ENCODE results near the gene MIPOL1. TPM values are rescaled to one million over a fixed set of nuclear protein-coding genes. Genes with fewer than 3 reads are reported as not detected.

Gene MIPOL1
- total and polyA plus RNA-seq, 2 donors (not counting 3 experiments of a cell fraction or from before 2014, with no cell fraction given) = 3.4 to 33.5 TPM

DNA sequence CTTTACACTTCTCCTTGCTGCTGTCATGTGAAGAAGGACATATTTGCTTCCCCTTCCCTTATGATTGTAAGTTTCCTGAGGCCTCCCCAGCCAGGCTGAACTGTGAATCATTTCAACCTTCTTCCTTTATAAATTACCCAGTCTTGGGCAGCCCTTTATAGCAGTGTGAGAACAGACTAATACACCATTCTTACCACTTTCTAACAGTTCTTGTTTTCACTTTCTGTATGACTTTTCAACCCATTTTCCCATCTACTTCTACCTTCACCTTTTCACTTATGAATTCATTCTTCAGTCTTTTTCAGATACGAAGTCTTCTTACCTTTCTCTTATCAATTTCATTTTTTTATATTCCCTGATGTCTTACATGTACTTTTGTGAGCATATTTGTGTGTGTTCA, 342.3 kb downstream of the MIPOL1 start:
- H2AFZ ChIP-seq (ENCODE audit: low read depth, low read length) = no peak overlapping the region
- no peaks in the 10 kb centered on the region for H3K9me3 ChIP-seq (replicated peaks; ENCODE audit: control insufficient read depth, insufficient read depth, low read length)
- DNase-seq (ENCODE audit: low read depth, low spot score) = no peak
- no peaks in the 10 kb centered on the region for H3K27me3 ChIP-seq (ENCODE audit: control insufficient read depth in 2 of 2, insufficient read depth in 2 of 2, low read length in 2 of 2)
- TF ChIP-seq POLR2AphosphoS5 (IDR thresholded peaks at IDR 0.05; ENCODE audit: insufficient read depth, low read depth, low read length) (no peak), EZH2 (IDR thresholded peaks at IDR 0.05; ENCODE audit: borderline replicate concordance, low read depth, low read length, severe bottlenecking) (no peak), POLR2A (IDR thresholded peaks at IDR 0.05; ENCODE audit: low read depth, low read length) (no peak)
- TF ChIP-seq, protein P1, sequence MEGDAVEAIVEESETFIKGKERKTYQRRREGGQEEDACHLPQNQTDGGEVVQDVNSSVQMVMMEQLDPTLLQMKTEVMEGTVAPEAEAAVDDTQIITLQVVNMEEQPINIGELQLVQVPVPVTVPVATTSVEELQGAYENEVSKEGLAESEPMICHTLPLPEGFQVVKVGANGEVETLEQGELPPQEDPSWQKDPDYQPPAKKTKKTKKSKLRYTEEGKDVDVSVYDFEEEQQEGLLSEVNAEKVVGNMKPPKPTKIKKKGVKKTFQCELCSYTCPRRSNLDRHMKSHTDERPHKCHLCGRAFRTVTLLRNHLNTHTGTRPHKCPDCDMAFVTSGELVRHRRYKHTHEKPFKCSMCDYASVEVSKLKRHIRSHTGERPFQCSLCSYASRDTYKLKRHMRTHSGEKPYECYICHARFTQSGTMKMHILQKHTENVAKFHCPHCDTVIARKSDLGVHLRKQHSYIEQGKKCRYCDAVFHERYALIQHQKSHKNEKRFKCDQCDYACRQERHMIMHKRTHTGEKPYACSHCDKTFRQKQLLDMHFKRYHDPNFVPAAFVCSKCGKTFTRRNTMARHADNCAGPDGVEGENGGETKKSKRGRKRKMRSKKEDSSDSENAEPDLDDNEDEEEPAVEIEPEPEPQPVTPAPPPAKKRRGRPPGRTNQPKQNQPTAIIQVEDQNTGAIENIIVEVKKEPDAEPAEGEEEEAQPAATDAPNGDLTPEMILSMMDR (IDR thresholded peaks at IDR 0.05; ENCODE audit: extremely low read depth in 1 of 2, insufficient read depth in 1 of 2, low read depth in 1 of 2, low read length in 2 of 2) = no peak
- H3K79me2 ChIP-seq (ENCODE audit: control insufficient read depth, insufficient read depth, low read length) = no peaks in the 10 kb centered on the region
- no peaks in the 10 kb centered on the region for H3K4me1 ChIP-seq (ENCODE audit: control insufficient read depth, extremely low read depth, insufficient read depth, low read length)
- no peak for FAIRE-seq
- no peaks in the 10 kb centered on the region for H4K20me1 ChIP-seq (replicated peaks; ENCODE audit: control insufficient read depth, extremely low read depth, insufficient read depth, low read length)
- no TSS peak for BruUV-seq (replicated peaks)
- POLR2A ChIA-PET = no interaction called here
- CTCF ChIA-PET = no interaction called here
- H3K9me1 ChIP-seq (replicated peaks; ENCODE audit: control insufficient read depth, extremely low read depth, insufficient read depth, low read length) = no peaks in the 10 kb centered on the region
- H3K27ac ChIP-seq (ENCODE audit: insufficient read depth, low read depth, low read length) = no peak overlapping the region
- H3K36me3 ChIP-seq (ENCODE audit: control insufficient read depth in 2 of 2, extremely low read depth in 1 of 2, insufficient read depth in 2 of 2, low read length in 2 of 2) = no peaks in the 10 kb centered on the region
- intact Hi-C loops (cut with micrococcal nuclease) (no loop called here), dilution Hi-C loops (cut with MboI; ENCODE audit: extremely low pct_ligation_motif_present, low sequenced_read_pairs) (no loop called here)
- H3K4me2 ChIP-seq (ENCODE audit: insufficient read depth, low read length) = no peak overlapping the region
- H3K4me3 ChIP-seq (replicated peaks in 1 of 3; ENCODE audit: insufficient read depth in 1 of 3, low read depth in 1 of 3, low read length in 3 of 3) = no peak overlapping the region
- no peak overlapping the region for H3K9ac ChIP-seq (replicated peaks; ENCODE audit: extremely low read depth, insufficient read depth, low read length)

DNA sequence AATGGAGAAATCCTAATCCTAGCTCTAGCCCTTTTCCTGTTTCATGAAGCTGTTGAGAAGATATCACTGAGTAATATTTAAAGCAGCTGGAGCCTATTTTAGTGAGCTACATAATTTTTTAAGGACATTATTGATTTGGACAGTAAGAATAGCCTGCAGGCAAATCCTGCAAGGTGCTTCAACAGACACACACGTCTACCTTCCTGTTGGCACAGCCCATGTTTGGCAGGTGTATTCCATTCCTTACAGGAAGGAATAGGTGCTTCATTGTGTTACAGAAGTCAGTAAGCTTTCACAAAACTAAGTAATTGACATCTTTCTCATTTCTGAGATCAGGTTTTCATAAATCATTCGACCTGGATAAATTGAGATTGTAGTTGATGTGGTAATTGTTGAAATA, 346.7 kb downstream of the MIPOL1 start:
- Histone ChIP-seq H4K20me1 (replicated peaks; ENCODE audit: control insufficient read depth, extremely low read depth, insufficient read depth, low read length) (no peaks in the 10 kb centered on the region), H3K9me3 (replicated peaks; ENCODE audit: control insufficient read depth, insufficient read depth, low read length) (no peaks in the 10 kb centered on the region), H3K27ac (ENCODE audit: insufficient read depth, low read depth, low read length) (no peak overlapping the region), H3K4me2 (ENCODE audit: insufficient read depth, low read length) (no peak overlapping the region), H3K4me1 (ENCODE audit: control insufficient read depth, extremely low read depth, insufficient read depth, low read length) (peaks cover 4% of the 10 kb centered on the region), H3K9ac (replicated peaks; ENCODE audit: extremely low read depth, insufficient read depth, low read length) (no peak overlapping the region), H3K4me3 (replicated peaks in 1 of 3; ENCODE audit: insufficient read depth in 1 of 3, low read depth in 1 of 3, low read length in 3 of 3) (no peak overlapping the region), H3K36me3 (ENCODE audit: control insufficient read depth in 2 of 2, extremely low read depth in 1 of 2, insufficient read depth in 2 of 2, low read length in 2 of 2) (no peaks in the 10 kb centered on the region), H3K9me1 (replicated peaks; ENCODE audit: control insufficient read depth, extremely low read depth, insufficient read depth, low read length) (no peaks in the 10 kb centered on the region), H3K27me3 (ENCODE audit: control insufficient read depth in 2 of 2, insufficient read depth in 2 of 2, low read length in 2 of 2) (no peaks in the 10 kb centered on the region), H3K79me2 (ENCODE audit: control insufficient read depth, insufficient read depth, low read length) (no peaks in the 10 kb centered on the region), H2AFZ (ENCODE audit: low read depth, low read length) (no peak overlapping the region)
- dilution Hi-C loops (cut with MboI; ENCODE audit: extremely low pct_ligation_motif_present, low sequenced_read_pairs) = no loop called here
- FAIRE-seq (no peak), DNase-seq (ENCODE audit: low read depth, low spot score) (no peak)
- intact Hi-C loops (cut with micrococcal nuclease) = no loop called here
- ChIA-PET CTCF (interaction anchor here (1.4 kb wide), 1 partner anchor 9 kb away, joined by 3 read pairs; no protein-coding TSS in a partner anchor), POLR2A (no interaction called here)
- TF ChIP-seq POLR2A (IDR thresholded peaks at IDR 0.05; ENCODE audit: low read depth, low read length) (no peak), GATA2 (IDR thresholded peaks at IDR 0.05; ENCODE audit: insufficient read depth, insufficient read length, low read depth, low read length) (no peak), EZH2 (IDR thresholded peaks at IDR 0.05; ENCODE audit: borderline replicate concordance, low read depth, low read length, severe bottlenecking) (no peak), POLR2AphosphoS5 (IDR thresholded peaks at IDR 0.05; ENCODE audit: insufficient read depth, low read depth, low read length) (no peak), FOS (IDR thresholded peaks at IDR 0.05; ENCODE audit: borderline replicate concordance, insufficient read depth, low read length) (no peak), MYC (IDR thresholded peaks at IDR 0.05; ENCODE audit: low read depth, low read length) (no peak), JUN (IDR thresholded peaks at IDR 0.05; ENCODE audit: borderline replicate concordance, insufficient read depth, insufficient read length, low read depth) (no peak)
- TF ChIP-seq, protein P2, sequence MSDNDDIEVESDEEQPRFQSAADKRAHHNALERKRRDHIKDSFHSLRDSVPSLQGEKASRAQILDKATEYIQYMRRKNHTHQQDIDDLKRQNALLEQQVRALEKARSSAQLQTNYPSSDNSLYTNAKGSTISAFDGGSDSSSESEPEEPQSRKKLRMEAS (IDR thresholded peaks at IDR 0.05; ENCODE audit: insufficient read depth, insufficient read length) = no peak
- TF ChIP-seq, protein P1 (IDR thresholded peaks at IDR 0.05; ENCODE audit: extremely low read depth in 1 of 2, insufficient read depth in 1 of 2, low read depth in 1 of 2, low read length in 2 of 2) = no peak
- no TSS peak for BruUV-seq (replicated peaks)
